ENCODE results near the gene EIF4B. TPM values are rescaled to one million over a fixed set of nuclear protein-coding genes. Genes with fewer than 3 reads are reported as not detected.

The EIF4B gene
- total RNA-seq, 2 donors from 2014 or later, result 340 to 372 TPM

DNA sequence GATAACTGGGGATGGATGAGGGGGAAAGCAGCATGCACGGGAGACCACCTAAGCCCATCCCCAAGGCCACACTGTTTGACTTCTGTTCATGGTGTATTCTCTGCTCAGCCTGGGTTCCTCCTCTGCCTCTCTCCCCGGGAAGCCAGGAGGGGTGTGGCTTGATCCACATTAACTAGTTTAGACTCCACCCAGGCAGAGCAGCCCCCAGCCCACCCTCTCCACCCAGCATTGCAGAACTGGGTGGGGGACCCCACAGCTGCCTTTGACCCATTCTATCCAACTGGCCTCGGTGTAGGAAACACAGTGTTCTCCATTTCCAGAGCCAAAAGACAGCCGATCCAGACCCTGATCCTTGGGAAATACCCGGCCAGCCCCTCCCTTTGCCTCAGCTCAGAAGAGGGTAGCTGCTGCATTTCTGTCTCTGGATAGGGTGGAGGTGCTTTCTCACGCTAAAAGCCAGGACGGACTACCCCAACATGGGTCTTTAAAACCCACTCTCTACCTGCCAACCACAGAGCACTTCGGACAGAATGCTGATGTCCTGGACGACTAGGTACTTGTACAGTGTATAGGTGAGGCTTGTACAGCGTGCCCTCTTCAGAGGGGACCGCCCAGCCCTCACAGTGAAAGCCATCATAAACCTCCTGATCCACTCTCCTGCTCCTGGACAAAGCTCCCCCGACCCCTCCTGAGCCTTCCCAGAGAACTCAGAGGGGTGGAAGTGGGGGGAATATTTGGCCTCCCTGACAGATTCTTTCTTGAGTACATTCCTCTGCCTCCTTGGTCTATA, 63.6 kb downstream of the EIF4B start:
- no peak for DNase-seq (ENCODE audit: low spot score)
- Mint-ChIP-seq H3K9me3 (no peaks in the 10 kb centered on the region), H3K4me3 (no peak overlapping the region), H3K27ac (peak overlapping the region in 1 of 2 donors; percentile 39), H3K4me1 (ENCODE audit: low read depth in 2 of 2) (peaks cover 16 to 26% of the 10 kb centered on the region in 2 donors), H3K36me3 (peaks cover 7% of the 10 kb centered on the region), H3K27me3 (no peaks in the 10 kb centered on the region)
- ATAC-seq, result no peak

DNA sequence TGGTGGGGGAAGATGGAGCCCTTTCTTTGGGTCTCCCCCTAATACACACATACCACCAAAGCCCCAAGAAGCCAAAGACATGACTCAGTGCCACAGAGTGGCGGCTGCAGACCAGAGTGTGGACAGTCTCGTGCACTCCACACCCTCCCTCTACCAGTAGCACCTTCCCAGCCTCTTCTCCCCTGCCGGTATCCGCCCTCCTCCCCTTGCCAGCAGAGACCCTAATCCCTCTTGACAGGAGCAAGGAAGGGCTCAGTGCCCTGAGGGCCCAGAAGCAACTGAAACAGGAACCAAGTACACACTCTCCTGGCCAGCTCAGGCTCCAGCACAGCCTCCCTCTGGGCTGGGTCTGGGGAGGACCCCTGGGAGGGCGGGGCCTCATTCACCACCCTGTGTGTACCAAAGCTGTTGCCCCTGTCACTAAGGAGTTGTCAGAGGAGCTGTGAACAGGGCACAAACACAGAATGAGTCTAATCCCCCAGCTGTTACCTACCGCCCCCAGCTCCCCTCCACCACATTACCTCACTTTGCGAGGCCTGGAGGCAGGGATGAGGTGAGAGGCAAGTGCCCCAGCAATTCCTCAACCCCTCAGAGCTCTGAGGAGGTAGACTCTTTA, 64.7 kb downstream of the EIF4B start:
- DNase-seq (ENCODE audit: low spot score) (no peak), ATAC-seq (no peak)
- no peaks in the 10 kb centered on the region for H3K27me3 Mint-ChIP-seq
- H3K4me3 Mint-ChIP-seq, result no peak overlapping the region
- H3K4me1 Mint-ChIP-seq (ENCODE audit: low read depth in 2 of 2), result peaks cover 22 to 25% of the 10 kb centered on the region in 2 donors
- no peak overlapping the region for H3K27ac Mint-ChIP-seq
- no peaks in the 10 kb centered on the region for H3K9me3 Mint-ChIP-seq
- peaks cover 9% of the 10 kb centered on the region for H3K36me3 Mint-ChIP-seq

DNA sequence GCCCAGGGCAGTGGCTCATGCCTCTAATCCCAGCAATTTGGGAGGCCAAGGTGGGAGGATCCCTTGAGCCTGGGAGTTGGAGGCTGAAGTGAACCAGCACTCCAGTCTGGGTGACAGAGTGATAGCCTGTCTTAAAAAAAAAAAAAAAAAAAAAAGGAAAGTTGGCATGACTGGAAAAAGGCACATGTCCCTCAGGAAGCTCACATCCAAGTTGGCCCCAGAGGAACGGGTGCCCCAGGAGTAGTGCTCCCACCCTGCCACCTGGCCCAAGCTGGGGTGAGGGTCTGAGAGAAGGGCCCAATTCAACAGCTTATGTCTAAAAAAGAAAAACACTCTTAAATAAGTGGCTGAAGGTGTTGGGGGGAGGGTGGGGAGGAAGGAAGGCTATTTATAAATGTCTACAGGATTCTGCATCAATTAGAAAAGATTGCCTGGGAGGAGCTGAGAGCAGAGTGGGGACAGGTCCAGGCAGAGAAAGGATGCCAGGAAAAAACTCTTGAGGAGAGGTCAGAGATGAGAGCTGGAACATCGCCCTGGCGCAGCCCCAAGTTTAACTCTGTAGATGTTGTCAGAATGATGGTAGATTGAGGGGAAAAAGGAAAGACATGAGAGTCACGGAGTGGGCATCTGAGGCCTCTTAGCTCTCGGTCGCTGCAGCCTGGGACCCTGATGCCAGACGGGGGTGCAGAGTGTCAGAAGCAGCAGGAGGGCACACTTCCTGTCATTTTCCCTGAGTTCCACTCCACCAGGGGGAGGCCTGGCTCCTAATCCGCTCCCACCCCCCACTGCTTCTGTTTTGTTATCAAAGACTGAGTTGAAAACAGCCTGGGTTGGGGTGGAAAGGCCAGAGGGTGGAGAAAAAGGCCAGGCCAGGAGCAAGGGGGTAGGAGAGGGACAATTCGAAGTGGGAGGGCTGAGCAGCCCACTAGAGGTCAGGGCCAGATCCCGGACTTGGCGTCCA, 65.6 kb downstream of the EIF4B start:
- H3K4me1 Mint-ChIP-seq (ENCODE audit: low read depth in 2 of 2), result peaks cover 20 to 24% of the 10 kb centered on the region in 2 donors
- no peak for ATAC-seq
- DNase-seq (ENCODE audit: low spot score), result no peak
- no peaks in the 10 kb centered on the region for H3K9me3 Mint-ChIP-seq
- peaks cover 9% of the 10 kb centered on the region for H3K36me3 Mint-ChIP-seq
- H3K4me3 Mint-ChIP-seq, result no peak overlapping the region
- peak overlapping the region in 1 of 2 donors; percentile 25 for H3K27ac Mint-ChIP-seq
- no peaks in the 10 kb centered on the region for H3K27me3 Mint-ChIP-seq

DNA sequence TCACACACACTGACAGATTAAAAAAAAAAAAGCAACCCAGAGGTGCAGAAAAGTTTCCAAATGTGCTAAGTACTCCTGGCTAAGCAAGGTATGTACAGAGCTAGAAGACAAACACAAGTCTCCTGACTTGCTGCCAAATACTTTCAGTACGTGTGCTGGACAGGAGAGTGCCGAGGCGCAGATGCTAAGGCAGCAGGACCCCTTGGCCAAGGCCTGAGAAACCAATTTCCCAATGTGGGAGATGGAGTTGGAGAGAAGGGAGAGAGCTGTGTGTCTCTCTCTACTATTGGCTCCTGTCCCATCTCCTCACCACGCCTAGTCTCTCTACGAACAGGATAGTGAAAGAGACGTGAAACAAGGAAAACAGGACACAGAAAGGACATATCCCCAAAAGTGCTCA, 67.6 kb downstream of the EIF4B start:
- Mint-ChIP-seq H3K4me1 (ENCODE audit: low read depth in 2 of 2) (peaks cover 31 to 34% of the 10 kb centered on the region in 2 donors), H3K9me3 (no peaks in the 10 kb centered on the region), H3K36me3 (peaks cover 9% of the 10 kb centered on the region), H3K27ac (peak overlapping the region in 1 of 2 donors; percentile 10), H3K27me3 (no peaks in the 10 kb centered on the region), H3K4me3 (no peak overlapping the region)
- no peak for DNase-seq (ENCODE audit: low spot score)
- ATAC-seq, result no peak

DNA sequence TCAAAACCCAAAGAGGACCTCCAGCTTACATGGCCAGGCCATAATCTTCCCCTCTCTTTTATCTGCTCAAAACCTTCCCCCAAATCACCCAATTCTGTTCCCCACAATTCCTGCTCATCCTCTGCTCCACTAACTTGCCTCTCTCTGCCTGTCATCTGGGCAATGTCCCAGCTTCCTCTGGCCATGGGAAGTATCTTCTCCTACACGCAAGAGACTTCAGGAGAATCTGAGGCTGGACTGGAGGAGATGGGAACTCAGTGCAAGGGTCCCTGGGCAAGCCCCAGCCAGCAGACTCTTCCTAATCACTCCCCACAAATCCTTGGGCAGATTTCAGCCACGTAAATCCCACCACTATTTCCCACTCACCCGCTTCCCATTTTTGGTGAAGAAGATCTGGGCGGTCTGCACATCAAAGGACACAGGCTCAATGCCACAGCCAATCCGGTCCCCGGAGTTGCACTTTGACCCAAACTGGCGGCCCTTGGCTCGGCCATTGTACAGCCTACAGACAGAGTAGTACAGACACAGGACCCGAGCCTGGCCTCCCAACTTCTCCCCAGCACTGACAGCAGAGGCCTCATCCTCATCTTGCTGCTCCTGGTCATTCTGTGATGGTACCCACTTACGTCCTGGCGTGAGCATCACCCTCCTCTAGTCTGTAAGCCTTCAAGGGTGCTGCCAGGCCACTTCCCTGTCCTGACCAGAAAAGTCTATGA, 68.2 kb downstream of the EIF4B start:
- H3K9me3 Mint-ChIP-seq, result no peaks in the 10 kb centered on the region
- no peak overlapping the region for H3K4me3 Mint-ChIP-seq
- no peaks in the 10 kb centered on the region for H3K27me3 Mint-ChIP-seq
- peaks cover 33 to 34% of the 10 kb centered on the region in 2 donors for H3K4me1 Mint-ChIP-seq (ENCODE audit: low read depth in 2 of 2)
- ATAC-seq, result no peak
- DNase-seq (ENCODE audit: low spot score), result no peak
- H3K36me3 Mint-ChIP-seq, result peaks cover 9% of the 10 kb centered on the region
- H3K27ac Mint-ChIP-seq, result peak overlapping the region in 1 of 2 donors; percentile 10

- ATAC-seq (no peak), DNase-seq (ENCODE audit: low spot score) (no peak)
- Mint-ChIP-seq H3K27ac (peak overlapping the region in 1 of 2 donors; percentile 10), H3K4me1 (ENCODE audit: low read depth in 2 of 2) (peaks cover 38% of the 10 kb centered on the region in 2 donors), H3K27me3 (no peaks in the 10 kb centered on the region), H3K9me3 (no peaks in the 10 kb centered on the region), H3K4me3 (no peak overlapping the region), H3K36me3 (peaks cover 9% of the 10 kb centered on the region)
These were observed 68.7 kb downstream of the EIF4B start for GRCh38 chr12:53074999-53075370.

DNA sequence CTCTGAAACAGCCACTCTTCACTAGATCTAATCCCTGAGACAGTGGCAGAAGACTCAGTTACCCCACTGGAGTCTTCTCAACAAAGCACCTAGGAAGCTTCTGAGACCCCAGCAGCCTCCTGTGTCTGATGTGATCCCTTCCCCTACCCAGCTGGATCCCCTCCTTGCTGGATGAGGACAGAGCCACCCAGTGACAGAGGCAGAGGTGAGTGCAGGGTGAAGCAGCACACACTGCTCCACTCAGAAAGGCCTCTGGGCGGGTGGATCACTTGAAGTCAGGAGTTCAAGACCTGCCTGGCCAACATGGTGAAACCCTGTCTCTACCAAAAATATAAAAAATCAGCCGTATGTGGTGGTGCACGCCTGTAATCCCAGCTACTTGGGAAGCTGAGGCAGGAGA, 70.2 kb downstream of the EIF4B start:
- Mint-ChIP-seq H3K27me3 (no peaks in the 10 kb centered on the region), H3K4me1 (ENCODE audit: low read depth in 2 of 2) (peaks cover 42% of the 10 kb centered on the region in 2 donors)

GRCh38 chr12:53077030-53077429, 70.8 kb downstream of the EIF4B start:
- Mint-ChIP-seq H3K27ac (no peak overlapping the region), H3K36me3 (peaks cover 9% of the 10 kb centered on the region), H3K9me3 (peaks cover 2% of the 10 kb centered on the region), H3K27me3 (no peaks in the 10 kb centered on the region), H3K4me3 (peak overlapping the region; percentile 87), H3K4me1 (ENCODE audit: low read depth in 2 of 2) (peaks cover 38 to 40% of the 10 kb centered on the region in 2 donors)
- DNase-seq (ENCODE audit: low spot score), result no peak
- ATAC-seq, result no peak

More for the DNA sequence above, 70.2 kb downstream of the EIF4B start:
- no peak for ATAC-seq
- Mint-ChIP-seq H3K9me3 (peaks cover 2% of the 10 kb centered on the region), H3K4me3 (no peak overlapping the region), H3K27ac (peak overlapping the region in 1 of 2 donors; percentile 52), H3K36me3 (peaks cover 9% of the 10 kb centered on the region)
- DNase-seq (ENCODE audit: low spot score), result no peak

GRCh38 chr12:53078425-53079225, 72.4 kb downstream of the EIF4B start:
- H3K27ac Mint-ChIP-seq, result peak overlapping the region; percentile 75 to 89
- H3K36me3 Mint-ChIP-seq, result peaks cover 9% of the 10 kb centered on the region
- peaks cover 36 to 39% of the 10 kb centered on the region in 2 donors for H3K4me1 Mint-ChIP-seq (ENCODE audit: low read depth in 2 of 2)
- H3K27me3 Mint-ChIP-seq, result no peaks in the 10 kb centered on the region
- peak overlapping the region; percentile 87 for H3K4me3 Mint-ChIP-seq
- peak in 1 of 2 donors; percentile 10 for ATAC-seq
- H3K9me3 Mint-ChIP-seq, result peaks cover 2% of the 10 kb centered on the region
- DNase-seq (ENCODE audit: low spot score), result no peak

DNA sequence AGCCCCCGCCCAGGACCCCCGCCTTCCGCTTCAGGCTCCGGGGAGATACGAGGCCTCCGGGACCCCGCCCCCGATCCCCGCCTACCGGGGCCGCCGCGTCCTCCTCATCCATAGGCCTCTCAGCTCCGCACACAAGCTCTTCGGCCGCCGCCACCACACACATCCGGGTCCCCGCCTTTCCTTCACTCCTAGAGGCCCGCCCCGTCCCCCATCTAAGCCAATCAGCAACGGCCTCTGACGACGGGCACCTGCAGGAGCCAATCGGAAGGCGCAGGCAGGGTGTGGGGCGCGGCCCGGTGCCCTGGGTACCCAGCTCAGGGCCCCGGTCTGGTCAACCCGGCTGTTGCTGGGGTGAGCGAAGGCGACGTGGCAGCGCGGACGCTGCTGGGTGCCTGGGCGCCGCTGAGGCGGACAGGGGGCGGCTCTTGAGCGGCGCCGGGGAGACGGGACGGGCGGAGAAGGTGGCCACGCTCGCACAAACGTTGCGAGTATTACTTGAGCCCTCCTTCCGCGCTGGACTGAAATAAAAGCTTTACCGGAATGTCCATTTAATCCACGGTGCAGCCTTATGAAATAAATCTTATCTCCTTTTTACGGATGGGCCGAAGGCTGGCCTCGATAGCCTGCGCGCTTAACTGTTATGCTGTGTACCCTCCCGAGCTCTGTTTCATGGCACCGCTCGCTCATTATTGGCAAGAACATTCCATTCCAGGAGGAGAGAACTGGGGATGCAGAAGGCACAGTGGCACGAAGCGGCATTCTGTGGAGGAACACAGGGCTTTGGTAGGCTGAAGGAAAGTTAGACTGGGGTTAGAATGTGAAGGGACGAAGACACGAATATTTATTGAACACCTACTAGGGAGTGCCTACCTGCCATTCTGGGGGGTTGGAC, 73.2 kb downstream of the EIF4B start, which contains the start of gene SPRYD3:
Gene SPRYD3 (minus strand): TSS at position 165 of the 892 bp plus-strand sequence. CDS start 57 bp downstream, at position 108.
- H3K27ac Mint-ChIP-seq, result peak within 1 kb of the TSS; percentile 75 to 89
- H3K4me3 Mint-ChIP-seq, result peak within 1 kb of the TSS; percentile 87
- peaks cover 5% of the 10 kb centered on the region for H3K36me3 Mint-ChIP-seq
- peak; percentile 98 for DNase-seq (ENCODE audit: low spot score)
- peak; percentile 99 for ATAC-seq
- peaks cover 2% of the 10 kb centered on the region for H3K9me3 Mint-ChIP-seq
- peaks cover 29 to 36% of the 10 kb centered on the region in 2 donors for H3K4me1 Mint-ChIP-seq (ENCODE audit: low read depth in 2 of 2)
- no peaks in the 10 kb centered on the region for H3K27me3 Mint-ChIP-seq

DNA sequence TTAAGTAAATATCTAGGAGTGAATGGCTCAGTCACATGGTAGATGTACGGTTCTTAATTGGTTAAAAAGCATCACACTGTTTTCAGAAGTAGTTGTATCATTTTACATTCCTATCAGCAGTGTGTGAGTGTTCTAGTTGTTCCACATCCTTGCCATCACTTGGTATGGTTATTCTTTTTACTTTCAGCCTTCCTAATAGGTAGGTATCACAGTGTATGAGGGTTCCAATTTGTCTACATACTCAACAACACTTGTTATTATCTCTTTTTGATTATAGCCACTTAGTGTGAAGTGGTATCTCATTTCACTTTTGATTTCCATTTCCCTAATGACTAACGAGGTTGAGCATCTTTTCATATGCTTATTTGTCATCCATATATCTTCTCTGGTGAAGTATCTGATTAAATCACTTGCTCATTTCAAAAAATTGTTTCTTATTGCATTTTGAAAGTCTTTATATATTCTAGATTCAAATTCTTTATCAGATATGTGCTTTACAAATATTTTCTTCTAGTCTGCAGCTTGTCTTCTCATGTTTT, 76.5 kb downstream of the EIF4B start:
- ATAC-seq (no peak), DNase-seq (ENCODE audit: low spot score) (no peak)
- Mint-ChIP-seq H3K36me3 (no peaks in the 10 kb centered on the region), H3K9me3 (peaks cover 2% of the 10 kb centered on the region), H3K4me3 (no peak overlapping the region), H3K27ac (no peak overlapping the region), H3K27me3 (peaks cover 7 to 9% of the 10 kb centered on the region in 2 donors), H3K4me1 (ENCODE audit: low read depth in 2 of 2) (peaks cover 16% of the 10 kb centered on the region in 2 donors)

Data from natural killer cell treated with Interleukin-12 subunit alpha and Interleukin-12 subunit beta and Interleukin-15 and Interleukin-18, amount 100 ng/mL, for 72 hours (primary cell).